ENCODE measurements around the gene CHMP6.

Gene CHMP6

DNA sequence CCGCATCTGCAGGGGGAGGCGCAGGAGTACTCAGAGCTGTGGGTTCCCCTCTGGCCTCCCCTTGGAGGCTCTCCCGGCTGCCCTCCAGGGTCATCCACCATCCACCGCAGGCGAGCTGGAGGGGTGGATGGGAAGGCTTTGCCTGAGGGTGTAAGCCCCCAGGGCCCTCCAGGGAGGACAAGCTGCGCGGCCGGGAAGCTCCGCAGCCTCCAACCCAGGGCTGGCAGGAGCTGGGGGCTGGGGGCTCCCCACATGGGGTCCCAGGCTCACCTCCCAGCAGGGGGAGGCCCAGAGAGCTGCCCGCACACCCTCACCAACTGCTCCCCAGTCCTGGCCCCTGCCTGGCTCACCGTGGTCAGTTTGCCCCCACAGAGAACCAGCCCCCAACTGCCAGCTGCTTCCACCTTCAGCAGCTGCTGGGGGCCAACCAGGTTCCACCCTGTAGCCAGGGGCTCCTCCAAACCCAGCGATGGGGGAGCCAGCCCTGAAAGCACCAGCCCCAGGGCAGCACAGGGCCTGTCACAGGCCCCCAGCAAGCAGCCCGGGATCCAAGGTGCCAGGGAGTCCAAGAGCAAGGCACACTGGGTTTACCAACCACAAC lies 19.8 kb upstream of the CHMP6 start:
- DNase-seq: no peak

DNA sequence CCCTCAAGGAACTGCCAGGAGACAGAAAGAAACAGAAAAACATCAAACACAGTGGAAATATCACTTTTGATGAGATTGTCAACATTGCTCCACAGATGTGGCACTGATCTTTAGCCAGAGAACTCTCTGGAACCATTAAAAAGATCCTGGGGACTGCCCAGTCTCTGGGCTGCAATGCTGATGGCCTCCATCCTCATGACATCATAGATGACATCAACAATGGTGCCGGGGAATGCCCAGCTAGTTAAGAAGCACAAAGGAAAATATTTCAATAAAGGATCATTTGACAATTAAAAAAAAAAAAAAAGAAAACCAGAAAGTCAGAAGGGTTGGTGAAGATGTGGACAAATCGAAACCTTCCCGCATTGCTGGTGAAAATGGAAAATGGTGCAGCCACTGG lies 14.9 kb upstream of the CHMP6 start:
- DNase-seq: no peak

DNA sequence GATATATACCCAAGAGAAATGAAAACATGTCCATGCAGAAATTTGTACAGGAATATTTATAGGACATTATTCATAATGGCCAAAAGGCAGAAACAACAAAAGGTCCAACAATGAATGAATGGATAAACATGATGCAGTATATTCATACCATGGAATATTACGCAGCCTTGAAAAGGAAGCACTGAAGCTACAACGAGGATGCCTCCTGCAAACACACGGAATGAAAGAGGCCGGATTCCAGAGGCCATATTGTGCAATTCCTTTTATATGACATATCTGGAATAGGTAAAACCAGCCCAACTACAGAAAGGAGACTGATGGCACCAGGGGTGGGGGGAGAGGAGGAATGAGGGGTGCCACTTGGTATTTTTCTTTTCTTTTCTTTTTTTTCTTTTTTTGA lies 14.5 kb upstream of the CHMP6 start:
- no peak for DNase-seq

DNA sequence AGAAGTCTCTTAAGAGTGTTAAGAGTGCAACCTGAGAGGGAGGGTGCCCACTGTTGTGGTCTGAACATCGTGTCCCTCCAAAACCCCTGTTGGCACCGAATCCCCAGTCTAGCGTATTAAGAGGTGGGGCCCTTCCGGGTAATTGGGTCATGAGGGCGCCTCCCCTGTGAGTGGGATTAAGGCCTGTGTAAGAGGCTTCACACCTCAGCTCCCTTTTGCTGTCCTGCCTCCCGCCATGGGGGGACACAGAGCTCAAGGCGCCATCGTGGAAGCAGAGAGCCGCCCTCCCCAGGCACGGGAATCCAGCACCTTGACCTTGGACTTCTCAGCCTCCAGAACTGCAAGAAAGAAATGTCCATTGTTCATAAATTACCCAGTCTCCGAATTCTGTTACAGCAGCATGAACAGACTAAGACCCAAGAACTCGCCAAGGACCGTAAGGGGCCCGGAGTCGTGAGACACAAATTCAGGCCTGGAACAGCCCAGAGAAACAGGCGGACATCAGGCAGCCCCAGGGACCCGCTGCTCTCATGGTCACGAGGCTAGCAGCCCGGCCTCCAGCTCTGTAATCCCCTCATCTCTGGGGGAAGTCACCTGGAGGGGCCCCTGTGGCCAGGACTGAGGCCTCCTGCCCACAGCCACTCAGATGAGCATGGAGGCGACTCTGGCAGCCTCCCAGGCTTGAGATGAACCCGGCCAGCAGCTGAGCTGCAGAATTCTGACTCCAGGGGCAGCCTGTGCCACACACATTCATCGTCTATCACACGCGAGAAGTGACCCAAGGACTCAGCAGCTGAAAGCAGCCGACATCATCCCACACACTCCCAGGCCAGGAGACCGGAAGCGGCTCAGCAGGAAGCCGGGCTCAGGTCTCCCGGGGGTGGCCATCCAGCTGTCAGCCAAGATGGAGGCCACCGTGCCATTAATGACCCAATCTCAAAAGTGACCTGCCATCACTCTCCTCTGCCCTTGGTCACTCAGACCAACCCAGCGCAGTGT lies 12.8 kb upstream of the CHMP6 start:
- DNase-seq: no peak

DNA sequence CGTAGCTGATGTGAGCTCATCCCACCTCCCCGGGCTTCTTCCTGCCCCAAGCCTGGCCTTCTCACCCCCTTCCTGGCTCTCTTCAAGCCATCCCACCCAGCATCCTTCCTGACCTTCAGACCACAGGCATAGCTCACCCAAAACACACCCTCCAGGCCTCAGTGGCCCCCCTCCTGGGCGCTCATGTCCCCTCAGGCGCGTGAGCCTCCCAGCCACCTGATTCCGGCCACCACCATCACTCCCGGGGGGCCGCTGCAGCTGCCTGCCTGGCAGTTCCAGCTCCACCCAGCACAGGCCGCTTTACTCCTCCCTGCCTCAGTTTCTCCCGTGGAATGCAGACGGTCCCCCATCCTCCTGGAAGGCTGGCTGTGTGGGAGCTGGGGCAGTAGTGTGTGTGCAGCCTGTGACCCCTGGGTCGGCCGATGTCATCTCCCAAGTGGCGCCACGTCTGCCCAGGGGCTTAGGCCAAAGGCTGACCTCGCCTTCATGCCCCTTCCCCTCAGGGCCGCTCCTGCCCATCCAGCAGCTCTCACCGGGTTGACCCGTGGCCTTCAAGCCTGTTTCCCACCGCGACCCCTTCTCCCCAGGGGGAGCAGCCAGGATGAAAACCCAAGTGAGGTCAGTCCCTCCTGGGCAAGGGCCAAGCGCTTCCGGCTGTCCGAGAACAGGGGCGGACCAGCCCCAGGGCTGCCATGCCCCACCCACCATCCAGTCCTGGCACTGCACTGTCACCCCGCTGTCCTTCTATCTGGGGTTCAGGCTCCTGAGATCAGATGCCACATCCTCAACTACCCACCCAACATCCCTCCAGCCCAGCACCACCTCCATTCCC lies 11.9 kb upstream of the CHMP6 start:
- DNase-seq: no peak

DNA sequence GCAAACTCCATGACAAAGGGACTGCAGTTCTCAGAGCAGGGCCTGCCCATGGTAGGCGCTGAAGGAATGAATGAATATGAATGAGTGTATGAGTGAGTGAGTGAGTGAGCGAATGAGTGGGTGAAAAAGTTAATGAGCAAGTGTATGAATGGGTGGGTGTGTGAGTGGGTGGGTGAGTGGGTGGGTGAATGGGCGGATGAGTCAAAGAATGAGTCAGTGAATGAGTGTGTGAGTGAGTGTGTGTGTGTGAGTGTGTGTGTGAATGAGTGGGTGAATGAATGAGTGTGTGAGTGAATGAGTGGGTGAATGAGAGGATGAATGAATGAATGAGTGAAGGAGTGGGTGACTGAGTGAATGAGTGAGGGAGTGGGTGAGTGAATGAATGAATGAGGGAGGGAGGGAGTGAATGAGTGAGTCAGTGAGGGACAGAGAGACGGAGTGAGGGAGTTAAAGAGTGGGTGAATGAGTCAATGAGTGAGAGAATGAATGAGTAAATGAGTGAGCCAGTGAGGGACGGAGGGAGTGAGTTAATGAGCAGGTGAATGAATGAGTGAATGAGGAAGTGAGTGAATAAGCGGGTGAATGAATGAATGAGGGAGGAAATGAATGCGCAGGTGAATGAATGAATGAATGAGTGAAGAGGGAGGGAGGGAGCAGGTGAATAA lies 11.1 kb upstream of the CHMP6 start:
- no peak for DNase-seq

DNA sequence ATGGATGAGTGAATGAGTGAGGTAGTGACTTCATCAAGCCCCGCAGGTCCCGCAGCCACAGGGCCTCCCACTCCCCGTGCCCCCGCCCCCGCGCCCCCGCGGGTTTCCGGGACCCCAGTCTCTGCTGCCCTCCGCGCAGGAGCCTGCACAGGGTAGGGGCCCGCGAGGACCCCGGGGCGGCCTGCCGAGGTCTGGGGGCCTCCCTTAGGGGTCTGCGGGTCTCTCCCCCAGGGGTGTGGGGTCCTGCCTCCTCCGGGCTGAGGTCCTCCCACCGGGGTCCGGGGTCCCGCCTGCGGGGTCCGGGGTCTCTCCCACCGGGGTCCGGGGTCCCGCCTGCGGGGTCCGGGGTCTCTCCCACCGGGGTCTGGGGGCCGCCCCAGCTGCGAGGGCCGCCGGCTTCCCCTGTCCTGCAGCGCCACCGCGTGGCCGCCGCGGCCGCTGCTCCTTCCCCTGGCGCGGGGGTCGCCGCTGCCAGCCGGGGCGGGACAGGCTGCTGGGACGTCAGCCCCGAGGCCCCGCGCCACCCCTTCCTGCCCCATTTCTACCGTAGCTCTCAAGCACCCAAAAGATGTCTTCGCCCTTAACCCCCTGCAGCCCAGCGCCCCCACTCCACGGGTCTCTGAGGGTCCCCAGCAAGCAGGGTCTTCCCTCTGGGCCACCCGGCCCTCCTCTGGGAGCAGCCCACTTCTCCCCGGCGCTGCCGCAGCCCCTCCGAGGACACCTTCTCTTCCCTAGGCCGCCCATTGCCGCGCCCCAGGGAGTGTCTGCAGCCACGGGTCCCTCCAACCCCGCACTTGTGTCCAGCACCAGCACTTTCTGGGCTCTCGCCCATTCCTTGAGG lies 10.4 kb upstream of the CHMP6 start:
- DNase-seq: peak; percentile 11

DNA sequence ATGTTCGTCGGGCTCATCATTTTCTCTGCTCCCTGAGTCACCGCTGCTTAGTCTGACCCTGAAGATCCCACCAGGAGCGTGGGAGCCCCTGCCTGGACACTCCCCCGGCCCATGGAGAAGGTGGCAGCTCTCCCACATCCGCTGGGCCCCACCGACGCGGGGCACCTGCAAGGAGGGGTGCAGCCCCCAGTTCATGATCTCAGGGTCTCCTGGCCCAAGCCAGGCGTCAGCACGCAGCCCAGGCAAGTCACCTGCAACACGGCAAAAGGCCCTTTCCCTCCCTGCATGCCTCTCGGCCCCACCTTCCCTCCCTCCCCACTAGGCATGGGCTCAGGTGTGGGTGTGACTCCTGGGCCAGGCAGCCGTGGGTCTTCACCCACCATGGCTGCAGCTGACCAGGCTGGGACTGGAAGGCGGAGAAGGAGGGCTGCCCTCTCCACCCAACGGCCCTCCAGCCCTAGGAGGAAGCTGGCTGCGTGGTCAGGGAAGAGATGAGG lies 9.7 kb upstream of the CHMP6 start:
- DNase-seq: no peak

DNA sequence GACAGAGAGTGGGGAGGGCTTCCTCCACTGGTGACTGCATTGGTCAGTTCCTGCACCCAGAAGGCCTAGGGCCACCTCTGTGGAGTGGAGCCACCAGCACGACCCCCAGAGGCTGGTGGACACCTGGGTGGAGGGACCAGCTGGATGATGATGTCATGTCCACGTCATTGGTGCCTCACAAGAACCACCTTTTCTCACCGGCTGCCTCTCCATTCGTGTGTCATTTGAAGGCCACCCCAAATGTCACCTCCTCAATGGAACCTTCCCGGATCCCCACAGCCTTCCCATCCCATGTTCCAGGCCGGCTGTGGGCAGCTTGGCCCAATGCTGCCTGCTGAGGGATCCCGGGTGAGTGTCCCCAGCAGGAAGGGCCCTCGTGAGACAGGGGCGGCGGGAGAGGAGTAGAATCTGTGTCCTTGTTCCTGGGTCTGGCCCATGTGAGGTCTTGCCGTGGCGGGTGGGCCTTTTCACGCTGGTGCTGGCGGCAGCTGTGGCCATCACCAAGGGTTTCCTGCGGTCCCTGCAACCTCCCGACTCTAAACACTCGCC lies 9.1 kb upstream of the CHMP6 start:
- no peak for DNase-seq

DNA sequence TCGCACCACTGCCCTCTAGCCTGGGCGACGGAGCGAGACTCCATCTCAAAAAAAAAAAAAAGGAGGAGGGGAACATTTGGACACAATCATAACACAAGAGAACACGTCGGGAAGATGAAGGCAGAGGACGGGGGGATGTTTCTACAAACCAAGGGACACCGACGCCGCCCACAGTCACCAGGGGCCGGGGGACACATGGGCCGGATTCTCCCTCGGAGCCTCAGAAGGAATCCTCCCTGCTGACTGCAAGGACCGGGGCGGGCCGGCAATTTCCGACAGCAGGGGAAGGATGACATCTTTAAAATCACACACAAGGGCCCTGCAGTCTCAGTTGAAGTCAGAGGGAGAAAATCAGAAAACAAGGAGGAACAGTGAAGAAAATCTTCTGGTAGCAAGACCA lies 8.1 kb upstream of the CHMP6 start:
- no peak for DNase-seq

DNA sequence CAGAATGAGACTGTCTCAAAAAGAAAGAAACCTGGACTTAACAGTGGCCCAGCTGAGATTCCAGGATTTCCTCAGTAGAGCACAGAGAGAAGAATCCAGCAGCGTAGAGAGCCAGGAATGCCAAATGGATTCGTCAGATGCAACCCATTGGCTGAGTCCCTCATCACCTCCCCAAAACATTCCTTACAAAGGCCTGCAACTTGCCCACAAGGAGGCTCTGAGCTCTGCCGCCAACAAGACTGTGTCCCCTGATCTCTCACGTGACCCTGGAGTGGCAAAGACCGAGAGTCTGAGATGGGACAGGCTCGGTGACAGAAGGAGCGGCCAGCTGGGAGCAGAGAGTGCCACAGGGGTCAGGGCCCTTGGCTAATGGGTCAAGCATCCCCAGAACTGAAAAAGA lies 6.9 kb upstream of the CHMP6 start:
- DNase-seq: no peak

DNA sequence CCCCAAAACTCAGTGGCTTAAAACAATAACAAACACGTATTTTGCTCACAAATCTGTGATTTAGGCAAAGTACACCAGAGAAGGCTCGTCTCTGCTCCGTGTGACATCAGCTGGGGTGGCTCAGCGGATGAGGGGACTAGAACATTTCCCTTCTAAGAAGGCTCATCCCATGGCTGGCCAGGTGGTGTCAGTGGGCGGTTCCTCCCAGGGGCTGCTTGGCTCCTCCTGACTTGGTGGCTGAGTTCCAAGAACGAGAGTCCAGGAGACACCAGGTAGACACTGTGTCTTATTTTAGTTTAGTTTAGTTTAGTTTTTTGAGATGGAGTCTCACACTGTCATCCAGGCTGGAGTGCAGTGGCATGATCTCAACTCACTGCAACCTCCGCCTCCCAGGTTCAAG lies 5.6 kb upstream of the CHMP6 start:
- DNase-seq: no peak

DNA sequence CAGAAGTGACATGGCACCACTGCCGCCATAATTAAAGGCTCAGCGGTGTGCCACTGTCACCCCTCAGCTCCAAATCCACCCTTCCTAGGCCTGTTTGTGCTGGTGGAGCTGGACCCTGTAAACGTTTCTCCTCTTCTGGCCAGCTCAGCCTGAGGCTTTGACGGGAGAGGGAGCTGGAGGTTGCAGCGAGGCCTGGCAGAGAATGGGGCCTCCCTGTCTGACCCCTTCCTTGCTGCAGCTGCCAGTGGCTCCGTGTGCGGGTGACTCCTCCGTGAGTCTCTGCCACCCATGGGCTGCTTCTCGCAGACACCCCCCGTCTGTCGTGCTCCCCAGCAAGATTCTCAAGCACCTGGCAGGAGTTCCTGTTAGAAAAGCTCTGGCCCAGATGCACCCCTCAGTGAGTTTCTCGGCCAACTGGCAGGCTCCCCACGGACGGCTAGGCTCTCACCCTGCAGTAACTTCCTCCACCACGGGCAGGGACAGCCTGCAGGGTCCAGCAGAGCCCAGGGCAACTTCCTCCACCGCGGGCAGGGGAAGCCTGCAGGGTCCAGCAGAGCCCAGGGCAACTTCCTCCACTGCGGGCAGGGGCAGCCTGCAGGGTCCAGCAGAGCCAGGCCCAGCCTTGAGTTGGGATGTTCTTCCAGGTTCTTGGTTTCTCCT lies 4.7 kb upstream of the CHMP6 start:
- no peak for DNase-seq

DNA sequence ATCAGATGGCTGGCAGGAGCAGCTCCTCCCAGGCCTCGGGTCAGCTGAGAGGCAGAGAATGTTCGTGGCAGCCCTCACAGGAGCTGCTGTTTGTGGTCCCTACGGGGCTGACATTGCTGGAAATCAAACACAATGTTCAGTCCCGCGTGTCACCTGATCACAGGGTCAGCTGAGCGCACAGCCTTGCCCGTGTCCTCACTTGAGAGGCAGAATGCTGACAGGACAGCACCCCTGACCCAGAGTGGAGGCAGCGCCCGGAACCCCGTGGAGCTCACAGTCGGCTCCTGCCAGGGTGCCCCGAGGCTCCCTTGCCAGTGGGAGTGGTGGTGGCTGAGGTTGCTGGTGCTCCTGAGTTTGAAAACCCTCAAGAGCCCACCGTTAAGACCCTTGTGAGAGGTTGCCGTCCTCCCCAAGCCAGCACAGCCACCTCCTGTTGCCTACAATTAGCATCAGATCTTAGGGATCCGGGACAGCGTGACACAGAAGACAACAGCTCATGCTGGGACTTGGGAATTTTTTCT lies 3.6 kb upstream of the CHMP6 start:
- no peak for DNase-seq

DNA sequence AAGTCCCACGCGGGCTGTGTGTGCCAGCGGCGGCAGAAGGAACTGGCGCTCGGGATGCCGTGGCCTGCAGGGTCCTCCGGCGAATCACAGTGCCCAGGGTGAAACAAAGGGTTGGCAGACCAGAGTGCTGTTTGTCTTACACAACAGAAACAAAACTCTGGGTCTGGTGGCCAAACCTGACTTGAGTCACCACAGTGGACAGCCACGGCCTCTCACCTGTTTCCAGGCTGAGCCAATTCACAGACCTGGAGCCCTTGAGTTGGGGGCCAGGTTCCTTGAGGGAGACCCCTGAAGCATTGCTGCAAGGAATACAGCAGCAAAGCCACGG lies 2.1 kb upstream of the CHMP6 start:
- no peak for DNase-seq

DNA sequence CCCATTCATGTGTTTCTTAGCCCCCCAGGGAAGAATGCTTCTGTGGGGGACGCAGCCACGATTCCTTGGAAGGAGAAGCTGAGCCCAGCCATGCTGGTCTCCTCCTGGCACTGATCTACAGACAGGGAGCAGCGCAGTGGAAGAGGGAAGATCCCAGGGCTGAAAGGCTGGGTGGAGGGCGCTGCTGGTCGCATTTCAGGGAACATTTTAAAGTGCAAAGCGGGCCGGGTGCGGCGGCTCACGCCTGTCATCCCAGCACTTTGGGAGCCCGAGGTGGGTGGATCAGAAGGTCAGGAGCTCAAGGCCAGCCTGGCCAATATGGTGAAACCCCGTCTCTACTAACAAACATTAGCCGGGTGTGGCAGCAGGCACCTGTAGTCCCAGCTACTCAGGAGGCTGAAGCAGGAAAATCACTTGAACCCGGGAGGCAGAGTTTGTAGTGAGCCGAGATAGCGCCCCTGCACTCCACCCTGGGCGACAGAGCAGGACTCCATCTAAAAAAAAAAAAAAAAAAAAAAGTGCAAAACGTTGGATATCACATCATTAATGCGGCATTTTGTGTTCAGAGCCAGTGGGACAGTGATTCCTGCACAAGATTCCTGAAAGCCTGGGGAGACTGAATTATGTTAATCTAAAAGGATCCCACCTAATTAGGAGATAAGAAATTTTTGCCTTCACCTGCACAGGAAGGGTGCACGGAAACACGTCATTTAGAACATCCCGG lies 558 bp upstream of the CHMP6 start:
- no peak for DNase-seq

DNA sequence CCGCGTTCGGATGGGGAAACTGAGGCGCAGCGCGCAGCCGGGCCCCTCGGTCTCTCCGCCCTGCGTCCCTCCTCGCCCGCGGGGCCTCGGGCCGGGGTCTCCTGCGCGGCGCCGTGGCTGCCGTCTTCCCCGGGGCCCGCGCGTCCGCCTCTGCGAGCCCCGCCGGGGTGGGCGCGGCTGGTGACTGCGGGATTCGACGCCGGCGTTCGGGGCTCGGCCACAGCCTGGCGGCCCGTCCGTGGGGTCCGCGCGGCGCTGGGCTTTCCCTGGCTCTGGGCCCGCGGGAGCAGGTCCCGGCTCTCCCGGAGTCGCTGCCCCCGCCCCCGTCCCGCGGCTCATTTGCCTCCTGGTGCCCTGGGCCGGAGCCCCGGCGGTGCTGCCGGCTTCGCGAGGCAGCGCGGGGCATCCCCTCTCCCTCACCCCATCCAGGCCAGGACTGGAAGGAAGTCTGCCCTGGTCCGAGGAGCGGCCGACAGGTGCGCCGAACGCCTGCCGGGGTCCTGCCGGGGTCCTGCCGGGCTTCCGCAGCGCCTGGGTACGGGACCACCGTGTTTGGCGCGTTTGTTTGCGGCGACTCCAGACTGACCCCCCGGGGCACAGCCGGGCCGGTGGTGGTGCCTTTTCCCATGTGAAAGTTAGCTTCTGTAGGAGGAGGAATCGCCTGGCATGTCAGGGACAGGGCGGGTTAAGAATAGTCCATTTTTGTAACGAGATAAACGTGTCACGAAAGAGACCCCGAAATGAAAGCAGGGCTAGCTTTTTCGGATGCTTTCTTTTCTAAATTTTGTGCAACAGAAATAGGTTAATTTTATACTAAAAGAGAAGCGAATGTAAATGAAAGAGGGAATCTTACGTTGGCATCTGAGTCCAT lies 671 bp downstream of the CHMP6 start:
- no peak for DNase-seq

DNA sequence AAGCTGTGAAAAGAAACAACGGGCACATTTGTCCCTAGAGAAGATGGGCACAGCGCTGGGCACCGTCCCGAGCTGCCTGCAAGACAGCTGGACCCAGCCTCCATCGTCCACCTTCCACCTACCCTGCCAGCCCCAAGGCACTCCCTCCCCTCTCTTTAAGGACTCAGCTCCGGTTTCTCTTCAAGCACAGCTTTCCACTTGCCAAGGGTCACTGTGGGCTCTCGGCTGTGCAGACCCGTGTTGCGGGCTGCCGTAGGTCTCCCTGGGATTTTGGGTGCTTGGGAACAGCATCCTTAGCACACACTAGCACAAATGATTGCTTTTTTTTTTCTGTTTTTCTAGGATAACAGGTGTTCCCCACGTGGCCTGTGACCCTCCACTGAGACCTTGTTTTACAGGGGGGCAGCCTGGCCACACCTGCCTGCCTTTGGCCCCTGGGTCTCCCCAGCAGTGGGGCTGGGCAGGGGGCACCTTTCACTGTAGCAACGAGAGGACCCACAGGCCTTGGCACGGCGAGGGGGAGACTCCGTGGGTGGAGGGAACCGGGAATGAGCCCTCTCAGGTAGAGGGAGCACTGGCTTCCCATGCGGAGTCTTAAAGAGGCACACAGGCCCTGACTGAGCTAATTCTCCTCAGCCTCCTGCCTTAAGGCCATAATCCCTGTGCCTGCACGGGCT lies 1.4 kb downstream of the CHMP6 start:
- DNase-seq: no peak

DNA sequence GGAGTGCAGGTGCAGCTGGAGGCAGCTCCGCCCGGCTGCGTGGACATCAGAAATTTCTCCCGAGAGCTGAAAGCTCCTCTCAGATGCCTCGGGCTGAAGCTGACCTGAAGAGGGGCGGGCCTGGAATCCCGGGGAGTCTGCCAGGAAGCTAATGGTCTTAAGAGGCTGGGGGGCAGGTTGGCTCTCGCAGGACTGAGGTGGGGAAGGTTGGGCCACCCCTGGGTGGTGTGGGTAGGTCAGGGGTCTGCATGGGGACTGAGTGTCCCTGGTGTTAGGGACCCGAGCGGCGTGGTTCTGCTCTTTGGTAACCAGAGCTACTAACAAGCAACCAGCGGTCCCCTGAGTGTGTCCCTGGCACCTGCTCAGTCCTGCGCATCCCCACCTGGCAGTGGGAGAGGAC lies 3.5 kb downstream of the CHMP6 start:
- DNase-seq: no peak

Measured in NCI-H1105 (cell line).